Right ventricle myocardium superior (tissue), 1 donor: ENCODE data around the gene DIRAS1. TPM values are rescaled to one million over a fixed set of nuclear protein-coding genes. Genes with fewer than 3 reads are reported as not detected.
"Not testable (repeated sequence)": the region's sequence is repeated elsewhere in the genome, so short reads cannot be mapped to it uniquely, and the experiment has no call there.

Source experiments
- ATAC-seq: fragments of 200-7000 bp; cut with Tn5 transposase; one replicate; pipeline ENCODE4 v1.9.1; 2020; ENCODE audit warnings: mild to moderate bottlenecking; ENCODE audit not compliant: poor library complexity
- DNase-seq: peaks from one replicate; pipeline ENCODE4 v3.0.0-alpha.2; 2020
- intact Hi-C: fragments of 100-400 bp; cut with DNase I; formaldehyde crosslinking; loops from one replicate; pipeline ENCODE4 v1.11.2; 2022
- total RNA-seq: library from RNA; stranded (reverse); fragmentation: NEBNext Ultra II Directional; extraction: Animal tissue kit (Norgen Biotek cat#: 25700); gene quantifications from one replicate; pipeline ENCODE4 v1.2.1, GENCODE V29; 2021
- donor health status: DM: no; HTN: yes; CAD: no; lungs with severe emphysema.

DIRAS1 gene
- total RNA-seq, 1 donor from 2014 or later: 216 TPM

DNA sequence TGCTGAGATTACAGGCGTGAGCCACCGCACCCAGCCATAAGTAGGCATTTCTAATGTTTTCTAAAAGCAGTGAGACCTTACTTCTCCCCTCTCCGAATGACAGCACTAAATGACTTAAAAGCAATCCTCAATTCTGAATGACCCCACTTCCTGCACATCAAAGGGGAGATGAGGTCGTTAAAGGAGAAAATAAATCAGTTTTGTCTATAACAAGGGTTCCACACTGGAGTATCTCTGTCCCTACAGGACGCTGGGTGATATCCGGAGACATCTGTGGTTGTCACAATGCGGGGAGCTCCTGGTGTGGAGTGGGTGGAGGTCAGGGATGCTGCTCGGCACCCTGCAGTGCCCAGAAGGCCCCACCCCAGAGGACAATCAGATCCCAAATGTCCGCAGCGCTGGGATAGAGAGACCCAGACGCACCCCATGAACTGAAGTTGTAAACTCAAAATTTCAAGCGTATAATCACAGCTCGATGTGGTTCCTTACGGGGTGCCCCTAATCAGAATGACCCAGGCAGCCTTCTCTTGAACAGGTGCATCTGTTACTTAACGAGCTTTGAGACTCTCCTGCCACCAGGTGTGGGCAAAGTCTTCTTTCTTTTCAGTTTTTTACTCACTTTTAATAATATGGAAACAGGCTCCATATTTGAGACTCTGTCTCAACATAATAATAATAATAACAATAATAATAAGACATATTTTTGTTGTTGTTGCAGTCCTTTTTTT is 21.6 kb downstream of the DIRAS1 start:
- intact Hi-C loops: no loop called here
- DNase-seq (no peak), ATAC-seq (no peak)

DNA sequence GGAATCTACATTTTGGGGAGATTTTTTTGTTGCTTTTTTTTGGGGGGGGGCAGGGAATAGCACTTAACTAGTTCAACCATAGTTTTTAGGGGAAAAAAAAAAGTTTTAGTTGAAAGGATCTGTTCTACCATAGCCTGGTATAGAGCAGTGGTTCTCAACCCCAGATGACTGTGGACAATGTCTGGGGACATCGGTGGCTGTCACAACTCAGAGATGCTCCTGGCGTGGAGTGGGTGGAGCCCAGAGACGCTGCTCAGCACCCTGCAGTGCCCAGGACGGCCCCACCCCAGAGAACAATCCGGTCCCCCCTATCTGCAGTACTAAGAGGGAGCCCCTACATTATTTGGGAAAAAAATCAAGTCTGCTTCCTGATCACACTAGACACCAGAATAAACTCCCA is 27.0 kb downstream of the DIRAS1 start:
- no peak for DNase-seq
- intact Hi-C loops: no loop called here
- ATAC-seq: no peak

DNA sequence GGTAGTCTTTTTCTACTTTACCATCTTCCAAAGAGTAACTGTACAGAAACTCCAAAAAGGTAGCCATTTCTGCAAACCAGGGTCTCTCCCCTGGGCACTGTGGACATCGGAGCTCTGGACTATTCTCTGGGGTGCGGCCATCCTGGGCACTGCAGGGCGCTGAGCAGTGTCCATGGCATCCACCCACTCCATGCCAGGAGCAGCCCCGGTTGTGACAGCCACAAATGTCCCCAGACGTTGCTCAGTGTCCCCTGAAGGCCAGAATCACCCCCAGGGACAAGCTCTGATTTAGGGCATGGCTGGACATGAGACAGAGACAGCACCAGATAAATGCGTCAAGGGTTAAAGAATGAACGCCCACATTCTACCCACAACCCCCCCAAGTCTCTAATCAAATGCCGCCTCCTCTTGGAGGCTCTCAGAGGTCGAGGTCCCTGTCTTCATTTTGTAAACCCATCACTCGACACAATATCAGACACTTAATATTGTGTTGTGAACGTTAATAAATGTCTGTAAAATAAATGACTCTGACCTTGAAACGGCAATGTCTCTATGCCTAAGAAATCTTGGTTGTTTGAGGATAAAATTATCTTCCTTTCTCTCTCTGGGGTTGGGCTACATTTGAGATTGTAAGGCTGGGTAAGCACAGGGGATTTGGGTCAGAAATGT is 27.5 kb downstream of the DIRAS1 start:
- DNase-seq (no peak), ATAC-seq (peak; percentile 32)
- intact Hi-C loops: no loop called here

DNA sequence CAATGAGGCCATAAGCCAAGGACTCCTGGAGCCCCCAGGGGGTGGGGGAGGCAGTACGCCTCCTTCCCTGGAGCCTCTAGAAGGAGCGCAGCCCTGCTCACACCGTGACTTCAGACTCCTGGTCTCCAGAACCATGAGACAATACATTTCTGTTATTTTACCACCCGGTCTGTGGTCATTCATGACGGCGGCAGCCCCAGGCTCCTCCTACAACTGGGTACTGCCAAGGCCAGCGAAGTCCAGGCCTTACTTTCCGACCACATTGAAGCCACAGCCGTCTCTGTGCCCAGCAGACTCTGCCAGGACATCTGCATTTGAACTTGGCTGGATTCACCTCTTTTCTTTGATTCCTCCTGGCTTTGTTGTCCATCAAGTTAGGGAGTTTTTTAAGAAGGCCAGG is 29.2 kb downstream of the DIRAS1 start:
- no peak for ATAC-seq
- DNase-seq: no peak
- intact Hi-C loops: no loop called here

DNA sequence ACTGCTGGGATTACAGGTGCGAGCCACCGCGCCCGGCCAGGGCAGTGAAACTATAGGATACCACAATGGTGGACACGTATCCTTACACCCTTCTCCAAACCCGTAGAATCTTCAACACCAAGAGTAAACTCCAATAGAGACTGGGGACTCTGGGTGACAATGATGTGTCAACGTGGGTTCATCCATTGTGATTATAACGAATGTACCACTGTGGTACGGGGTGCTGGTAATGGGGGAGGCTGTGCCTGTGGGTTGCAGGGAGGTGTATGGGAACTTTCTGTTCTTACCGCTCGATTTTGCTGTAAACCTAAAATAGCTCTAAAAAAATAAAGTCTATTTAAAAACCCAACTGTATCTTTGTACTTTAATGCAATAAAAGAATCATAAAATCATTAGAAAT is 30.3 kb downstream of the DIRAS1 start:
- intact Hi-C loops: no loop called here
- DNase-seq (no peak), ATAC-seq (no peak)

DNA sequence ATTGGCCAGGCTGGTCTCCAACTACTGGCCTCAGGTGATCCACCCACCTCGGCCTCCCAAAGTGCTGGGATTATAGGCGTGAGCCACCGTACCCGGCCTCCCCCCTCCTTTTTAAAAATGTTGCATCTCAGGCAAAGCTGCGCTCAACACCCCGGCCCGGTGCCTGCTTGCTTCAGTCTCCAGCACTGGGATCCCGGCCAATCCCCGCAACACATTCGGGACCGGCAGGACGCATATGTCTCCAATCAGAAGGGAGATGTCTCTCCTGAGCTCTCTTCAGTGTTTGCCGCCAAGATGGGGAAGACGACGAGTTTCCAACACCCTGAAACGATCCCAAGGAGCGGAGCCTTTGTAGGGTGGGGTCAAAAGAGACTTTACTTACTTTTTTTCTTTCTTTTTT is 34.8 kb downstream of the DIRAS1 start:
- ATAC-seq: peak; percentile 36
- intact Hi-C loops: no loop called here
- no peak for DNase-seq

DNA sequence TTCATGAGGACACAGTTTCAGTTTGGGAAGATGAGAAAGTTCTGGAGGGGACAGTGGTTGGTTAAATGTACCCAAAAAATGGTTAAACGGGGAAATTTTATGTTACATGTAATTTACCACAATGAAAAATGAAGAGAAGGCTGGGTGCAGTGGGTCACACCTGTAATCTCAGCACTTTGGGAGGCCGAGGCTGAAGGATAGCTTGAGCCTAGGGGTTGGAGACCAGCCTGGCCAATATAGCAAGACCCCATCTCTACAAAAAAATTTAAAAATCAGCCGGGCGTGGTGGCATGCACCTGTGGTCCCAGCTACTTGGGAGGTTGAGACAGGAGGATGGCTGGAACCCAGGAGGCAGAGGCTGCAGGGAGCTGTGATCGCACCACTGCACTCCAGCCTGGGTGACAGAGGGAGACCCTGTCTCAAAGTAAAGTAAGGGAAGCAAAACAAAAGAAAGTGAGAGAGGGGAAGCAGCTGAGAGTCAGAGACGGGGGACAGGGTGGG is 35.9 kb downstream of the DIRAS1 start:
- ATAC-seq (peak; percentile 8), DNase-seq (no peak)
- intact Hi-C loops: no loop called here

DNA sequence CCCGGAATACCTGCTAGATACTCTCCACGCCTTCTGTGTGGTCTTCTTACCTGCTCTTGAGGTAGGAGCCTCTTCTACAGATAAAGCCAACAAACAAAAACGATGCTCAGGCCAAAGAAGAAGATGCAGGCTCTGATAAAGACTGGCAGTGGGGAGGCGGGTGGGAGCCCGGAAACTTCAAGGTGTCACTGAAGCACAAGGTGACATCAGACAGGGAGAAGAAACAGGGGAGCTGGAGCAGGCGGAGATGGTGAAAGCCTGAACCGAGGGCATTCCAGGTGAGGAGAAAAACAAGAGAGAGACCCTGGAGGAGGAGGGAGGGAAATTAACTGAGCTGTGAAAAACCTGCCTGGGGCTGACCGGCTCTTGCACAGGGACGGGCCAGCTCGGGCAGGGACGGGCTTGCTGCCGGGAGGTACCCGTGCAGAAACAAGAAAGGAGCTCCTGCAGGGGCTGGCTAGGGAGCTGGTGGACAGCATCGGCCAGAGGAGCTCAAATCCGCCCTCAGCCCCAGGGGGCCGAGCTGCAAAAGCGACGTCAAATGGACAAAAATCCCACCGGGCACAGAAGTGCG is 37.7 kb downstream of the DIRAS1 start:
- no peak for DNase-seq
- intact Hi-C loops: no loop called here
- no peak for ATAC-seq

DNA sequence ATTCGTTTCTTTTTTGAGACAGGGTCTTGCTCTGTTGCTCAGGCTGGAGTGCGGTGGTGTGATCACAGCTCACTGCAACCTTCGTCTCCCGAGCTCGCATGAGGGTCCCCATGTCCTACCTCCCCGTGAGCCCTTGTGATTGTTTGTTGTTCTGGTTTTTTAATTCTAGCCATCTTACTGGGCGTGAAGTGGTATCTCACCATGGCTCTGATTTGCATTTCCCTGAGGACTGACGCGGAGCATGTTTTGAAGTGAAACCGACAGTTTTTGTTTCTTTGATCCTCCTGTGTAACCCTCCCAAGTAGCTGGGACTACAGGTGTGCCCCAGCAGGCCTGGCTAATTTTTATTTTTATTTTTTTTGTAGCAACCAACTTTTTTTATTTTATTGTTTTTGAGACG is 40.4 kb downstream of the DIRAS1 start:
- intact Hi-C loops: no loop called here
- no peak for ATAC-seq
- DNase-seq: no peak

DNA sequence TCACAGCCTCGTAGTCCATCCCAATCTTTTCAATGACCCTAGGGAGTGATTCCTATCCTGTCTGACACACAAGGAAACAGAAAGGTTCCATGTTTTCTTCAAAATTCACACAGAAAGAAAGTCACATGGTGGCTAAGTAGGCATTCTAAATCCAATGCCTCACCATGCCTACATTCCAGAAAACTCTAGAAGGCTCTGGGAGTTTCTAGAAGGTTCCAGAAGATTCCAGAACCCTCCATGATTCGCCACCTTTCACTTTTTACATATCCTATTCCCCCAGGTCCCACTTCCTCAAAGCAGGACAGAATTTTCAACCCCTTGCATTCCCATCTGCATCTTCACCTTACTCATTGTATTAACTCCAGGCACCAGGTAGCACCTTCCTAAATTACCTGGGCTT is 41.7 kb downstream of the DIRAS1 start:
- ATAC-seq (no peak), DNase-seq (no peak)
- intact Hi-C loops: no loop called here

DNA sequence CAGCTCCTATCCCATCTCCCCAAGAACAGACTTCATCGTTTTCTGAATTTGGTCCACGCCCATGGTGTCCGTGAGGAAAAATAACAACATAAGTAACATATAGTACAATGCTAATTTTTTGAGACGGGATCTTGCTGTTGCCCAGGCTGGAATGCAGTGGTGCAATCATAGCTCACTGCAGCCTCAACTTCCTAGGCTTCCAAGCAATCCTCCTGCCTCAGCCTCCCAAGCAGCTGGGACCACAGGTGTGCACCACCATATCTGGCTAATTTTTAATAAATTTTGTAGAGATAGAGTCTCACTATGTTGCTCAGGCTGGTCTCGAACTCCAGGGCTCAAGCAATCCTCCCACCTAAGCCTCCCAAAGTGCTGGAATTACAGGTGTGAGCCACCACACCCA is 42.2 kb downstream of the DIRAS1 start:
- intact Hi-C loops, DNase-seq, ATAC-seq: not testable (repeated sequence)

DNA sequence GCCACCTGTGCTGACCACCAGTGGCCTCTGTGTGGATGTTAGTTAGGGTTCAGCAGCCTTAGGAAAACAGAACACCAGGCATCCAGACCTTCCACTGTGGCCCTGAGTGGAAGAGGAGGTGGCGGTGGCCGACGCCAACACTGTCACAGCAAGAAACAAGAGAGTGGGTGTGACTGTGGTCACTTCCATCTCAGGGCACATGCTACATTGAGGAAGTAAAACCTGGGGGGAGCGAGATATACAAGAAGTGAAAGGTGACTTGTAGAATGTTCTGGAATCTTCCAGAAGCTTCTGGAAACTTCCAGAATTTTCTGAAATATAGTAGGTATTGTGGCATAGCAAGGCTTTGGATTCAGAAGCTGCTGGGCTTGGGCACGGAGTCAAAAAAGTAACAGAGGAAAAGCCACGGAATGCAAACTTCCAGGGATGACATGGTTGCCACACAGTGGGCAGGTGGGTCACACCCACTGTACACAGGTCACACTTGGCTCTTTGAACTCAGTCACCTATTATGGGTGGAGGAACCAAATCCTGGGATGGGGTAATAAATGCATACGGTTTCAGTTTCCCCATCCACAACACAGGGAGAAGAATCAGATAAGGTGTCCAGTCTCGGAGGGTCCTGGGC is 43.0 kb downstream of the DIRAS1 start:
- intact Hi-C loops: no loop called here
- DNase-seq (no peak), ATAC-seq (no peak)

DNA sequence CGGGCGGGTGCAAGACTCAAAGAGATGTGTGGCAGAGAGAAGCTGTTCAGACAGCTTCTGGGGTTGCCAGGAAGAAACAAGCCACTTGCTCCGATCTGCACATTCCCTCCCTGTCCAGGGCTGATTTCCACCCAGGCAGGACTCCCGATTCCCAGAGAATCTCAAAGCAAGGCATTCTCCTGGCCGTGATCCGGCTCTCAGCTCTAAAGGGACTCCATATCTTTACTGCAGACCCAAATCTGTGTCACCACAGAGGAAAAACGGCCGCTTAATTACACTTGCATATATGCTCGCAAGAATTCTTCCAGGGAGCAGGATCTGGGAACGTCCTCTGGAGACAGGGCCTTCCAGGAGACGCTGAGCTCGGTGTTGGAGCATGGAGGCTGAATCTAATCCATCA is 44.3 kb downstream of the DIRAS1 start:
- intact Hi-C loops: no loop called here
- ATAC-seq (no peak), DNase-seq (no peak)

DNA sequence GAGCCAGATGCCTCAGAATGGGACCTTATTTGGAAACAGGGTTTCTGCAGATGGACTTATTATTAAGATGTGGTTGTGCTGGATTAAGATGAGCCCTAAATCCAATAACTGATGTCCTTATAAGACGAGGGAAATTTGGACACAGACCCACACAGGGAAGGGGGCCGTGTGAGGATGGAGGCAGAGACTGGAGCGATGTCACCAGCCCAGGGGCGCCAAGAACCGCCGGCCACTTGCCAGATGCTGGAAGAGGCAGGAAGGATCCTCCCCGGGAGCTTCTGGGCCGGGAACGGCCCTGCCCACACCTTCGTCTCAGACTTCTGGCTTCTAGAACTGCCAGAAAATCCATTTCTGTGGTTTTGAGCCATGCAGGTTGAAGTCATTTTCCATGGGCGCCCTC is 45.3 kb downstream of the DIRAS1 start:
- intact Hi-C loops: no loop called here
- ATAC-seq (peak; percentile 40), DNase-seq (peak; percentile 61)

DNA sequence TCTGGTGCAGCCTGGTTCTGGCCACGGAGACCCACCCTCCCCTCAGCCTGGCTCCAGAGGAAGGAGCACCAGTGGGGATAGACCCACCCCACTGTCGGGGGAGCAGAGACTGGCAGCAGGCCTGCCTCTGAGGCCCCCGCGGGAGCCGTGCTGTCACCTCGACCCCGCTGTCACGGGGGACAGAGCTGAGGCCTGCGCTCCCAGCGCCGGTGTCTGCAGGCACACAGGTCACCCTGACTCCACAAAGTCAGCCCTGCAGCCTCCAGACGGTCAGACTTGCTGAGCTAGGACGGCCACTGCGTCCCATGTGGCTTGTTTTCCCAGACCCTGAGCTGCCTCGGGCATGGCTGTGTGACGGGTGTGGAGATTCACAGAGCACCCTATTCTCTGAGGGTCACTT is 51.0 kb downstream of the DIRAS1 start:
- peak; percentile 20 for ATAC-seq
- intact Hi-C loops: no loop called here
- DNase-seq: no peak

DNA sequence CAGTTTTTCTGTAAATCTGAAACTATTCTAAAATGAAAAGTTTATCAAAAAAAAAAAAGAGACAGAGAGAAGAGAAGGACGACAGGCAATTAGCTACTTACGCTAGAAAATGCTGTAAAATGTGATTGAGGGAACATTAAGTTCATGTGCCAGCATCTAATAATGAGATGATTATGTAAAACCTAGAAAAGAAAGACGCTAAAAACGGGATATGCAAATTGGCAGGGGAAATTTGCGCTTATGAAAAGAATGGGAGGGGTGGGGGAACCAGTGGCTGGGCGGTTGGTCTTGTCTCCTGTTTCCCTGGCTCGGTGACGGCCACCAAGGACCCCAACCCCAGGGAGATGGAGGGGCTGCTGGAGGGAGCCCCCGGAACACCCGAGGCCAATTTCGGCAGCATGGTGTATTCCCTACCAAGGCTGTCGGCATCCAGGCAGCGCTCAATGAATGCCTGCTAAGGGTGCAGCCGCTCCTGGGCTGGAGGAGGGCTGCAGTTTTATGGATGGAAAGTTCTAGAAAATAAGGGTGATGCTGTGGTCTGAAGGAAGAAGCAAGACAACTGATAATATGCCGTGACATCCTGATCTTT is 52.9 kb downstream of the DIRAS1 start:
- ATAC-seq: no peak
- no peak for DNase-seq
- intact Hi-C loops: no loop called here

DNA sequence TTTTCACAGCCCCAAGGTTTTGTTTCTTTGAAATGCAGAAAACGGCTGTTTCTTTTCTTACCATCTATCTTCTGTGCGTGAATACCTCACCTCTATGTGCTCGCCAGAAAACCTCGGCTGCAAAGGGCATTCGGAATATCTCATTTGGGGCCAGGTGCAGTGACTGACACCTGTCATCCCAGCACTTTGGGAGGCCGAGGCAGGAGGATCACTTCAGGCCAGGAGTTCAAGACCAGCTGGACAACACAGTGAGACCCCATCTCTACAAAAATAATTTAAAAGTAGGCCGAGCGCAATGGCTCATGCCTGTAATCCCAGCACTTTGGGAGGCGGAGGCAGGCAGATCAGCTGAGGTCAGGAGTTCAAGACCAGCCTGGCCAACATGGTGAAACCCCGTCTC is 53.8 kb downstream of the DIRAS1 start:
- ATAC-seq, intact Hi-C loops, DNase-seq: not testable (repeated sequence)

DNA sequence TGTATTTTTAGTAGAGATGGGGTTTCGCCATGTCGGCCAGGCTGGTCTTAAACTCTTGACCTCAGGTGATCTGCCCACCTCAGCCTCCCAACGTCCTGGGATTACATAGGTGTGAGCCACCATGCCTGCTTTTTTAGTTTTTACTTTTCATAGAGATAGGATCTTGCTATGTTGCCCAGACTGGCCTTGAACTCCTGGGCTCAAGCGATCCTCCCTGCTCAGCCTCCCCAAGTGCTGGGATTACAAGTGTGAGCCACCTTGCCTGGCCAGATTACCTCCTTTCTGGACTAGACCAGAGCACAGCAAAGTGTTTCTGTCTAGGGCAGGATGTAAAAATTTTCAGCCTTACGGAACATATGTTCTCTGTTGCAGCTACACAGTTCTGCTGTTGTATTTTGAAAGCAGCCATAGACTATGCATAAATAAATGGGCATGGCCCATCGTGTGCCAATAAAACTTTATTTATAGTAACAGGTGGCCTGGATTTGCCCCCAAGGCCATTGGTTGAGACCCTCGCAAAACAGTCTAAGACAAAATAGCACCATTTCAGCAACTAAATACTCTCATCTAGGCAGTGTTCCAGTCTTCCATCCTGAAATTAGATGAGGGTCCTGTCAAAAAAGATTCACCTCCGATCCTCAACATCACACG is 54.7 kb downstream of the DIRAS1 start:
- ATAC-seq: no peak
- intact Hi-C loops: no loop called here

DNA sequence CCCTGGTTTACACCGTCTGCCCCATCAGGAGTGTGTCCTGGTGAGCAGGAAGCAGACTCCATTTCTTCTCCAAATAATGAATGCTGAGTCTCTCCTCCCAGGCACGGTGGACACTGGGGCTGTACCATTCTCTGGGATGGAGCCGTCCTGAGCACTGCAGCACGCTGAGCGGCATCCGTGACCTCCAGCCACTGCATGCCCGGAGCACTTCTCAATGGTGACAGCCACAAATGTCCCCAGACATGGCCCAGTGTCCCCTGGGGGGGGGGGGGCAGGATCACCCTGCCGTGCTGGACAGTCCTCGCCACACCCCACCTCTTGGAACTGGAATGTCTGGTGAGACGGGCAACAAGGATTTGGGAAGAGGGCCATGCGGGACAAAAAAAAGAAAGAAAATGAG is 56.1 kb downstream of the DIRAS1 start:
- peak; percentile 73 for ATAC-seq
- intact Hi-C loops: no loop called here
- no peak for DNase-seq

More for the DNA sequence above, 54.7 kb downstream of the DIRAS1 start:
- no peak for DNase-seq
